HFFc6 (cell line): Measurements from ENCODE around the gene ADAP1. TPM values are rescaled to one million over a fixed set of nuclear protein-coding genes. Genes with fewer than 3 reads are reported as not detected.

Experiments
- DNase-seq: peaks from one replicate; pipeline ENCODE4 v3.0.0-alpha.2; 2018
- H3K27ac Mint-ChIP-seq: 2 replicates; pipeline ENCODE4 v1.8.0; 2020; ENCODE audit warnings: mild to moderate bottlenecking, mixed read lengths
- H3K27me3 Mint-ChIP-seq: 2 replicates; pipeline ENCODE4 v1.8.0; 2021; ENCODE audit warnings: mild to moderate bottlenecking, moderate library complexity, mixed read lengths; ENCODE audit not compliant: insufficient read depth
- H3K36me3 Mint-ChIP-seq: 2 replicates; pipeline ENCODE4 v1.8.0; 2021; ENCODE audit warnings: low read depth, mixed read lengths
- H3K4me1 Mint-ChIP-seq: 2 replicates; pipeline ENCODE4 v1.8.0; 2020; ENCODE audit warnings: low read depth, mixed read lengths
- H3K4me3 Mint-ChIP-seq: 2 replicates; pipeline ENCODE4 v1.8.0; 2020; ENCODE audit warnings: mild to moderate bottlenecking, moderate library complexity, mixed read lengths
- H3K9me3 Mint-ChIP-seq: 2 replicates; pipeline ENCODE4 v1.8.0; 2020; ENCODE audit warnings: mild to moderate bottlenecking, mixed read lengths
- total RNA-seq, 6 experiments: library from RNA; stranded (reverse); fragmentation: NEBNext Ultra II Directional; extraction: Animal tissue kit (Norgen Biotek cat#: 25700); gene quantifications; 2 replicates in 1 of 6; 3 replicates in 5 of 6; pipeline ENCODE4 v1.2.3, GENCODE V29; 2021
- TF ChIP-seq, protein P1 (sequence below): fragments of 200-600 bp; sonication (generic); IDR thresholded peaks from 2 replicates; pipeline ENCODE4 v1.5.0; 2021; ENCODE audit warnings: antibody characterized with exemption, mild to moderate bottlenecking

ADAP1 gene
- total RNA-seq, 6 experiments from 2014 or later, result 0.64 to 1.1 (median 0.90) TPM

- no peaks in the 10 kb centered on the region for H3K36me3 Mint-ChIP-seq
- H3K27me3 Mint-ChIP-seq, result peaks cover 3% of the 10 kb centered on the region
- TF ChIP-seq, protein P1, sequence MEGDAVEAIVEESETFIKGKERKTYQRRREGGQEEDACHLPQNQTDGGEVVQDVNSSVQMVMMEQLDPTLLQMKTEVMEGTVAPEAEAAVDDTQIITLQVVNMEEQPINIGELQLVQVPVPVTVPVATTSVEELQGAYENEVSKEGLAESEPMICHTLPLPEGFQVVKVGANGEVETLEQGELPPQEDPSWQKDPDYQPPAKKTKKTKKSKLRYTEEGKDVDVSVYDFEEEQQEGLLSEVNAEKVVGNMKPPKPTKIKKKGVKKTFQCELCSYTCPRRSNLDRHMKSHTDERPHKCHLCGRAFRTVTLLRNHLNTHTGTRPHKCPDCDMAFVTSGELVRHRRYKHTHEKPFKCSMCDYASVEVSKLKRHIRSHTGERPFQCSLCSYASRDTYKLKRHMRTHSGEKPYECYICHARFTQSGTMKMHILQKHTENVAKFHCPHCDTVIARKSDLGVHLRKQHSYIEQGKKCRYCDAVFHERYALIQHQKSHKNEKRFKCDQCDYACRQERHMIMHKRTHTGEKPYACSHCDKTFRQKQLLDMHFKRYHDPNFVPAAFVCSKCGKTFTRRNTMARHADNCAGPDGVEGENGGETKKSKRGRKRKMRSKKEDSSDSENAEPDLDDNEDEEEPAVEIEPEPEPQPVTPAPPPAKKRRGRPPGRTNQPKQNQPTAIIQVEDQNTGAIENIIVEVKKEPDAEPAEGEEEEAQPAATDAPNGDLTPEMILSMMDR, result no peak
- no peak overlapping the region for H3K4me3 Mint-ChIP-seq
- H3K4me1 Mint-ChIP-seq, result no peaks in the 10 kb centered on the region
- H3K27ac Mint-ChIP-seq, result no peak overlapping the region
- DNase-seq, result no peak
- no peaks in the 10 kb centered on the region for H3K9me3 Mint-ChIP-seq
Observed at GRCh38 chr7:921071-921461, 33.4 kb downstream of the ADAP1 start.

- no peak for DNase-seq
- Mint-ChIP-seq H3K9me3 (no peaks in the 10 kb centered on the region), H3K27ac (no peak overlapping the region), H3K27me3 (peaks cover 3% of the 10 kb centered on the region), H3K36me3 (no peaks in the 10 kb centered on the region), H3K4me3 (no peak overlapping the region), H3K4me1 (no peaks in the 10 kb centered on the region)
- TF ChIP-seq, protein P1, result no peak
Observed at GRCh38 chr7:920351-921070, 34.0 kb downstream of the ADAP1 start.

GRCh38 chr7:919924-920341, 34.5 kb downstream of the ADAP1 start:
- H3K36me3 Mint-ChIP-seq, result no peaks in the 10 kb centered on the region
- H3K9me3 Mint-ChIP-seq, result no peaks in the 10 kb centered on the region
- H3K27ac Mint-ChIP-seq, result no peak overlapping the region
- peaks cover 3% of the 10 kb centered on the region for H3K27me3 Mint-ChIP-seq
- H3K4me1 Mint-ChIP-seq, result no peaks in the 10 kb centered on the region
- TF ChIP-seq, protein P1, result no peak
- H3K4me3 Mint-ChIP-seq, result no peak overlapping the region
- DNase-seq, result no peak

GRCh38 chr7:919114-919442, 35.4 kb downstream of the ADAP1 start:
- Mint-ChIP-seq H3K27me3 (peaks cover 3% of the 10 kb centered on the region), H3K4me1 (no peaks in the 10 kb centered on the region), H3K36me3 (no peaks in the 10 kb centered on the region), H3K4me3 (no peak overlapping the region), H3K27ac (no peak overlapping the region), H3K9me3 (no peaks in the 10 kb centered on the region)
- TF ChIP-seq, protein P1, result no peak
- DNase-seq, result no peak

DNA sequence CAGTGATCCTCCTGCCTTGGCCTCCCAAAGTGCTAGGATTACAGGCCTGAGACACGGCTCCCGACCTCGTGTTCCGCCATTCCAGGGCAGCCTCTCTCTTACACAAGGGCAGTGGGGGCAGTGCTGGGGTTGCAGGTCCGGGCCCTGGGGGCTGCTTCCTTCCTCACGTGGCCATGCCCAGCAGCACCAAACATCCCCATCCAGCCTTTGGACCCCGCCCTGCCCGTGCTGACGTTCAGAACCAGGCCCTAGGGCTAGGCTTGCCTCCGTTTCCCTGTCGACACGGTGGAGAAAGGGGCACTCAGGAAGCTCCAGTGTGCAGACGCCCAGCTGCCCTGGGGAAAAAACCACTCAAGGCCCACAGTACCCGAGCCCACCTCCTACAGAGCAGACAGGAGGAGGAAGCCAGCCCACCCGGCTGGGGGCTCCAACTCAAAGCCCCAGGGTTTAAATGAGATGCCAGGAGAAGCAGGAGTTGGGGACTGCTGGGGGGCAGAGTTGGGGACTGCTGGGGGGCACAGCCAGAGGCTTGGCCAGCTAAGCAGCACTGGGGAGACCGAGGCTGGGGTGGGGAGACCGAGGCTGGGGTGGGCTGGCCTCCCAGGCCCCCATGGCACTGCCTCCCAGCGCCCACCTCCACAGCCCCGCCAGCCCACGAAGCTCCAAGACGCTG, 35.9 kb downstream of the ADAP1 start:
- no peak for DNase-seq
- Mint-ChIP-seq H3K4me1 (no peaks in the 10 kb centered on the region), H3K27me3 (peaks cover 3% of the 10 kb centered on the region), H3K27ac (no peak overlapping the region), H3K4me3 (no peak overlapping the region), H3K9me3 (no peaks in the 10 kb centered on the region), H3K36me3 (no peaks in the 10 kb centered on the region)
- TF ChIP-seq, protein P1, result no peak
